DOHH2 (cell line): Measurements from ENCODE around the gene AIFM1.

Experiments used
- CTCF ChIP-seq: fragments of 200-600 bp; sonication (generic); IDR thresholded peaks from one replicate; pipeline ENCODE4 v1.5.1; 2014; ENCODE audit warnings: antibody characterized with exemption, mild to moderate bottlenecking, low read depth, low read length; ENCODE audit not compliant: poor library complexity, severe bottlenecking
- EZH2phosphoT487 ChIP-seq: fragments of 200-600 bp; sonication (generic); IDR thresholded peaks from 2 replicates; pipeline ENCODE4 v1.6.1; 2017; ENCODE audit warnings: borderline replicate concordance, mild to moderate bottlenecking, antibody characterized with exemption, low read length, moderate library complexity, mixed read lengths

- no peak for TF ChIP-seq CTCF
- no peak for TF ChIP-seq EZH2phosphoT487
Measured at GRCh38 chrX:130174045-130174704, 8.5 kb upstream of the AIFM1 start.
